Measurements from ENCODE around the gene CCDC136.

The CCDC136 gene

DNA sequence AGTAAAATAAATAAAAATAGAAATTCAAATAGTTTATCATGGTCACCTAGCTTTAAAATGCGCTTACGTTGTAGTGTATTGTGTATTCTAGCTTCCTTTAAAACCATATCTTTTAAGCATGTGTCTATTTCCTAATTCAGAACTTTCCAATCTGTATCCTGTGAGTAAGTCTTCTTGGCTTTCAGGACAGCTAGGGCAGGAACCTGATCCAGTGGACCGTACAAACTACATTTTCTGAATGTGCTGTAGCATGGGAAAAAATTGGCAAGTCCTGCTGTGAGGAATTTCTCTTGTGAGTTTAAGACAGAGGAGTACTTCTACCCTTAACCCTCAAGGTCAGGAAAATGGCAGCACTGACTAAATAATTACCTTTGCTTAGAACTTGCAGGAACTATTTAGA, 28.2 kb upstream of the CCDC136 start:
- no peak for TF ChIP-seq CTCF (IDR thresholded peaks at IDR 0.05; ENCODE audit: low read depth, low read length)
- no peak overlapping the region for H3K4me3 ChIP-seq (ENCODE audit: low read depth, low read length)
- DNase-seq (ENCODE audit: low read depth, low spot score) = no peak
- in situ Hi-C loops (cut with HindIII; ENCODE audit: low sequenced_read_pairs) = no loop called here

GRCh38 chr7:128767475-128768110, 24.2 kb upstream of the CCDC136 start:
- no peak for DNase-seq (ENCODE audit: low read depth, low spot score)
- in situ Hi-C loops (cut with HindIII; ENCODE audit: low sequenced_read_pairs) = no loop called here
- TF ChIP-seq CTCF (IDR thresholded peaks at IDR 0.05; ENCODE audit: low read depth, low read length) = no peak
- no peak overlapping the region for H3K4me3 ChIP-seq (ENCODE audit: low read depth, low read length)

DNA sequence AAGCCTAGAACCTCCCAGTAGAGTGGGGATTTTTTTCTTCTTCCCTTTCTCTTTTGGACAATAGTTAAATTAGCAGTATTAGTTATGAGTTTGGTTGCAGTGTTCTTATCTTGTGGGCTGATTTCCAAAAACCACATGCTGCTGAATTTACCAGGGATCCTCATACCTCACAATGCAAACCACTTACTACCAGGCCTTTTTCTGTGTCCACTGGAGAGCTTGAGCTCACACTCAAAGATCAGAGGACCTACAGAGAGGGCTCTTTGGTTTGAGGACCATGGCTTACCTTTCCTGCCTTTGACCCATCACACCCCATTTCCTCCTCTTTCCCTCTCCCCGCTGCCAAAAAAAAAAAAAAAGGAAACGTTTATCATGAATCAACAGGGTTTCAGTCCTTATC, 21.5 kb upstream of the CCDC136 start:
- H3K4me3 ChIP-seq (ENCODE audit: low read depth, low read length) = no peak overlapping the region
- no peak for DNase-seq (ENCODE audit: low read depth, low spot score)
- TF ChIP-seq CTCF (IDR thresholded peaks at IDR 0.05; ENCODE audit: low read depth, low read length) = no peak
- in situ Hi-C loops (cut with HindIII; ENCODE audit: low sequenced_read_pairs) = no loop called here

GRCh38 chr7:128773604-128774003, 18.2 kb upstream of the CCDC136 start:
- no peak for TF ChIP-seq CTCF (IDR thresholded peaks at IDR 0.05; ENCODE audit: low read depth, low read length)
- no peak overlapping the region for H3K4me3 ChIP-seq (ENCODE audit: low read depth, low read length)
- DNase-seq (ENCODE audit: low read depth, low spot score) = no peak
- in situ Hi-C loops (cut with HindIII; ENCODE audit: low sequenced_read_pairs) = no loop called here

DNA sequence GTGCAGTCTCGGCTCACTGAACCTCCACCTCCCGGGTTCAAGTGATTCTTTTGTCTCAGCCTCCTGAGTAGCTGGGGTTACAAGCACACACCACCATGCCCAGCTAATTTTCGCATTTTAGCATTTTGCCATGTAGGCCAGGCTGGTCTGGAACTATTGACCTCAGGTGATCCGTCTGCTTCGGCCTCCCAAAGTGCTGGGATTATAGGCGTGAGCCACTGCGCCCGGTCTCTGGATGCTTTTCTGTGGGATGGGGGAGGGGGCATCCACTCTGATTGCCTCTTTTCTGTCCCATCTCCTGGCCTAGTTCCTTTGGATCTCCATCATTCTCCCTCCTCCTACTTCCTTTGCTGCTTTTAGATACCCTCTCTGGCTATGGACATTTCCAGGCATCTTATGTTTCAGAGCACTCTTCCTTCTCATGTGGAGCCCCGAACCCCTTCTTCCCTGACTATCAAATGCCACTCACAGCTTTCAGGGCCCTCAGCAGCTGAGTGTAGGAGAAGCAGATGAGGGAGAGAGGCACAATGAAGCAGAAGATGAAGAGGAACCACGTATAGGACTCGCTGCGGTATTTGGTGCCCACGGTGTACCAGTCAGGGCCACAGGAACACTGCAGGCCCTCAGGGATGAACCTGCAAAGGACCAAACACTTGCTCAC, 17.6 kb upstream of the CCDC136 start:
- no peak for TF ChIP-seq CTCF (IDR thresholded peaks at IDR 0.05; ENCODE audit: low read depth, low read length)
- in situ Hi-C loops (cut with HindIII; ENCODE audit: low sequenced_read_pairs) = no loop called here
- no peak overlapping the region for H3K4me3 ChIP-seq (ENCODE audit: low read depth, low read length)
- no peak for DNase-seq (ENCODE audit: low read depth, low spot score)

- no peak for TF ChIP-seq CTCF (IDR thresholded peaks at IDR 0.05; ENCODE audit: low read depth, low read length)
- no peak overlapping the region for H3K4me3 ChIP-seq (ENCODE audit: low read depth, low read length)
- in situ Hi-C loops (cut with HindIII; ENCODE audit: low sequenced_read_pairs) = no loop called here
- DNase-seq (ENCODE audit: low read depth, low spot score) = no peak
Measured at GRCh38 chr7:128774921-128775320, 16.8 kb upstream of the CCDC136 start.

Data from astrocyte of the spinal cord (primary cell).